Measurements from ENCODE around the gene STK39.

The STK39 gene

DNA sequence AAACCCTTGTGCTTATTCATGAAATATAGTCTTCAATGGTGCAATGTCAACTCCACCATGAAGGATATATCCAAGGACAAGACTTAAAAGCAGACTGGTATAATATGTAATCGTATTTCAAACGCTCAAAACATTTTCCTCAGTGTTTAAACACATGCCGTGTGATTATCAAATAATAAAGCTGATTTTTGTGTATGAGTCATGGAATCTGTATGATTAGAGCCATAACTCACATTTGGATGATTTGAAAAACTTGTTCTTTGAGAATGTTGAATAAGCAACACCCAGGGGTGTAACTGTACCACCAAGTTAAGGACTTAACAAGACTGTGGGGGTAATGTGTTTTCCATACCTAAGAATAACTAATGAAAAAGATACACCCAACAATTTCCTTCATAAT lies 215.3 kb downstream of the STK39 start:
- H3K27me3 ChIP-seq (ENCODE audit: control insufficient read depth, insufficient read depth, low read length): no peaks in the 10 kb centered on the region
- DNase-seq (ENCODE audit: low read depth, low spot score): no peak
- H3K36me3 ChIP-seq (ENCODE audit: control insufficient read depth, insufficient read depth, low read length): no peaks in the 10 kb centered on the region
- no CpG with 5 or more reads among the region's 3 CpGs for WGBS (ENCODE audit: insufficient coverage, insufficient read length)
- H3K9me3 ChIP-seq (ENCODE audit: control insufficient read depth, insufficient read depth, low read length): no peaks in the 10 kb centered on the region
- H3K27ac ChIP-seq (ENCODE audit: low read length): no peak overlapping the region
- no peak overlapping the region for H3K4me3 ChIP-seq (ENCODE audit: low read length)
- H3K4me1 ChIP-seq (ENCODE audit: control insufficient read depth, insufficient read depth, low read length): no peaks in the 10 kb centered on the region

DNA sequence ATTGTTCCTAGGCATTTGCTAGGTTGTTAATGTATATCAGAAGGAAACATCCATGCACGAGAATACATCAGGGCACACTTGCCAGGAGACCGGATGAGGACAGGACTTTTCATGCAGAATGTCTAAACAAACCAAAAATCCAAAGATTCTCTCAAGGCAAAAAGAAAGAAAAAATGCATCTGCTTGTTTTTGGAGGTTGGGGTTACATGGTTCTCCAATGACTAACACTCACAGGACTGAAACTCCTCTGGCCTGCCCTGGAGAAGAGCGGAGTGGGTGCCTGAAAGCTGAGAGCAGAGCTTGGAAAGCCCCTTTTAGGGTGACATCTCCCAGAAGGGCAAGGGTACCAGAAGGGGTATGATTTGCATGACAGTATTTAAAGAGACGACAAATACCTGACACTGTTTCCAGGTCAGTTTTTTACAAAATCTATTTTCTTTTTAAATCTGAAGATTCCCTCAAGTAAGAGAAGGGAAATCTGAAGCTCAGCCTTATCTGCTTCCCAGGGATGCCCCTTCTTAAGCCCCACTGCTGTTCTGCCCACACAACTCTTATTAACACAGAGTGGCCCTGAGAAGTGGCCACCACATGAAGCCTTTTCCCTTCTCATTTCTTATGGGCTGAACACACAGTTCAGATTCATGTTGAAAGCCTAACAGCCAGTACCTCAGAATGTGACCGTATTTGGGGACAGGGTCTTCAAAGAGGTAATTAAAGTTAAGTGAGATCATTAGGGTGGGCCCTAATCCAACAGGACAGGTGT lies 216.4 kb downstream of the STK39 start:
- DNase-seq (ENCODE audit: low read depth, low spot score): no peak
- Histone ChIP-seq H3K36me3 (ENCODE audit: control insufficient read depth, insufficient read depth, low read length) (no peaks in the 10 kb centered on the region), H3K27ac (ENCODE audit: low read length) (no peak overlapping the region), H3K27me3 (ENCODE audit: control insufficient read depth, insufficient read depth, low read length) (no peaks in the 10 kb centered on the region), H3K4me3 (ENCODE audit: low read length) (no peak overlapping the region), H3K9me3 (ENCODE audit: control insufficient read depth, insufficient read depth, low read length) (no peaks in the 10 kb centered on the region), H3K4me1 (ENCODE audit: control insufficient read depth, insufficient read depth, low read length) (no peaks in the 10 kb centered on the region)
- no CpG with 5 or more reads among the region's 5 CpGs for WGBS (ENCODE audit: insufficient coverage, insufficient read length)

DNA sequence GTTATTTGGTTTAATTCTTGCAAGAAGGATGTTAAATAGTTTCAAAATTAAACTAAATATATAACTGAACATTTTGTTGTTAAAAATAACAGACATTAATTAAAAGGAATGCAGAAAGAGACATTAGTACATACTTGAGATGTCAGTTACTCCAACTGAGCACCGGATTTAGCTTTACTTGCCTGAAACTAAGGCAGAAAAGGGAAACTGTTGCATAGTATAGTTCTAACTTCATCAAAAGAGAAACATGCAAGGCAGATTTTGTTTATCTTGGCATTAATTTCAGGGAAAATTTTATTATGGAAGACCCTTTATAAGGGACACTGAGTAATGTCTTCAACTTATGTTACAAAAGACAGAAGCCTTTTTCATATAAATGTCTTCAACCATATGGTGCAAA lies 218.3 kb downstream of the STK39 start:
- Histone ChIP-seq H3K4me1 (ENCODE audit: control insufficient read depth, insufficient read depth, low read length) (no peaks in the 10 kb centered on the region), H3K27me3 (ENCODE audit: control insufficient read depth, insufficient read depth, low read length) (no peaks in the 10 kb centered on the region), H3K36me3 (ENCODE audit: control insufficient read depth, insufficient read depth, low read length) (no peaks in the 10 kb centered on the region), H3K4me3 (ENCODE audit: low read length) (no peak overlapping the region), H3K27ac (ENCODE audit: low read length) (no peak overlapping the region), H3K9me3 (ENCODE audit: control insufficient read depth, insufficient read depth, low read length) (no peaks in the 10 kb centered on the region)
- no peak for DNase-seq (ENCODE audit: low read depth, low spot score)
- no CpG with 5 or more reads among the region's 1 CpG for WGBS (ENCODE audit: insufficient coverage, insufficient read length)

DNA sequence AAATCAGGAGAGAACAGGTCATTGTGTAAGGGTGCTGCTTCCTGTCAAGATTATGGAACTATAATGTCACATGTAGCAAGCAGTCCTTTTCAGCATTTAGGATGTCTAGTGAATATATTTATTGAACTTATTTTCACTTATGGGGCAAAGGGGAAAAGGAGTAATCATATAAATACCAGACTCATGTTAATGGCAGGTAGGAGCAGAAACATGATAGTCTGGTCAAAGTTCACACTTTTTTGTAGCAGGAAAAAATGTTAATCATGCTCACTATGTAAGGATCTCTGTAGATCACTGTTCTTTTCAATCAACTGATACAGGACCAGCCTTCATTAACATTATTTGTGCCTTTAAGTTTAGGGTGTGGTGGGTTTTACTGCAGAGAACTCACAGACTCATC lies 219.0 kb downstream of the STK39 start:
- H3K4me1 ChIP-seq (ENCODE audit: control insufficient read depth, insufficient read depth, low read length): no peaks in the 10 kb centered on the region
- H3K9me3 ChIP-seq (ENCODE audit: control insufficient read depth, insufficient read depth, low read length): no peaks in the 10 kb centered on the region
- no peak overlapping the region for H3K4me3 ChIP-seq (ENCODE audit: low read length)
- no peak for DNase-seq (ENCODE audit: low read depth, low spot score)
- H3K27me3 ChIP-seq (ENCODE audit: control insufficient read depth, insufficient read depth, low read length): no peaks in the 10 kb centered on the region
- no peak overlapping the region for H3K27ac ChIP-seq (ENCODE audit: low read length)
- no peaks in the 10 kb centered on the region for H3K36me3 ChIP-seq (ENCODE audit: control insufficient read depth, insufficient read depth, low read length)

DNA sequence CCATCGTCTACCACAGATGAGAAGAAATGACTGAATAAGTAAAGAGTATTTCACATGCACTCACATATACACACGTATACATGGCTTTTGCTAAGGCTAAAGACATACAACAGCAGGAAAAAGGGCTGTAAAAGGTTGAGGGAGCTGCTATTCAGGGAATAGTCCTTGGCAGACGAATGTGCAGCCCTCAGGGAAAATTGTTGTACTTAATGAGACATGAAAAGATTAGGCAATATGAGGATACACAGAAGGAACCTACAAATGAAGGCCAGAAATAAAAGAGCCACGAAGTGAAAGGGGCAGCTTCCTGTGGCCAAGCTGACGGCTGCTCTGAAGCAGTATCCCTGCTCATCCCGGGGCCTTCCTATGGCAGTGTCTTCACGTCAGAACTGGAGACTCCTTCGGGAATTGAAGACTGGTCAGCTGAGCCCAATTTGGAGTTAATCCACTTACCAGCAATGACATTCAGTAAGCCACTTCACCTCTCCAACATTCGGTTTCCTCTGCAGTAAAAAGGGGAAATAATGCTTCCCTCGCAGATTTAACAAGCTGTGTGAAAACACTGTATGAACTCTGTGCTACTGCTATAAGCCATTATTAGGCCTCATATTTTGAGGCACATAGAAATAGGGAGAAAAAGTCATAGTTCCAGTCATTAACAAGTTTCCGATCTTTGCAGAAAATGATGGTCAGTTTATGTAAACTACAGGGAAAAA lies 221.8 kb downstream of the STK39 start:
- no peak overlapping the region for H3K4me3 ChIP-seq (ENCODE audit: low read length)
- H3K36me3 ChIP-seq (ENCODE audit: control insufficient read depth, insufficient read depth, low read length): no peaks in the 10 kb centered on the region
- no peak overlapping the region for H3K27ac ChIP-seq (ENCODE audit: low read length)
- no peaks in the 10 kb centered on the region for H3K9me3 ChIP-seq (ENCODE audit: control insufficient read depth, insufficient read depth, low read length)
- DNase-seq (ENCODE audit: low read depth, low spot score): no peak
- no CpG with 5 or more reads among the region's 11 CpGs for WGBS (ENCODE audit: insufficient coverage, insufficient read length)
- H3K4me1 ChIP-seq (ENCODE audit: control insufficient read depth, insufficient read depth, low read length): no peaks in the 10 kb centered on the region
- H3K27me3 ChIP-seq (ENCODE audit: control insufficient read depth, insufficient read depth, low read length): no peaks in the 10 kb centered on the region

DNA sequence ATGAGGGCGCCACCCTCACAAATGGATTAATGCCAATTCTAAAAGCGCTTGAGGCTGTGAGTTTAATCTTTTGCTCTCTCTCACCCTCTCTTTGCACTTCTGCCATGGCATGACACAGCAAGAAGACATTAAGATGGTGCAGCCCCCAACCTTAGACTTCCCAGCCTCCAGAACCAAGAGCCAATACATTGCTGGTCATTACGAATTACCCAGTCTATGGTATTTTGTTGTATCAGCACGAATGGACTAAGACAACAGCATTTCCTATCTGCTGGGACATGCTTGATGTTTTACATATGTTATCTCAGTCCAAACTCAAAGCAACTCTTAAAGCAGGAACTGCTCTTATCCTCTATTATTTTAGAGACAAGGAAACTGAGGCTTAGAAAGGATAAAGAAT lies 222.9 kb downstream of the STK39 start:
- no peak overlapping the region for H3K4me3 ChIP-seq (ENCODE audit: low read length)
- no peaks in the 10 kb centered on the region for H3K36me3 ChIP-seq (ENCODE audit: control insufficient read depth, insufficient read depth, low read length)
- no peaks in the 10 kb centered on the region for H3K27me3 ChIP-seq (ENCODE audit: control insufficient read depth, insufficient read depth, low read length)
- H3K9me3 ChIP-seq (ENCODE audit: control insufficient read depth, insufficient read depth, low read length): no peaks in the 10 kb centered on the region
- H3K27ac ChIP-seq (ENCODE audit: low read length): no peak overlapping the region
- DNase-seq (ENCODE audit: low read depth, low spot score): no peak
- H3K4me1 ChIP-seq (ENCODE audit: control insufficient read depth, insufficient read depth, low read length): no peaks in the 10 kb centered on the region
- no CpG with 5 or more reads among the region's 4 CpGs for WGBS (ENCODE audit: insufficient coverage, insufficient read length)

DNA sequence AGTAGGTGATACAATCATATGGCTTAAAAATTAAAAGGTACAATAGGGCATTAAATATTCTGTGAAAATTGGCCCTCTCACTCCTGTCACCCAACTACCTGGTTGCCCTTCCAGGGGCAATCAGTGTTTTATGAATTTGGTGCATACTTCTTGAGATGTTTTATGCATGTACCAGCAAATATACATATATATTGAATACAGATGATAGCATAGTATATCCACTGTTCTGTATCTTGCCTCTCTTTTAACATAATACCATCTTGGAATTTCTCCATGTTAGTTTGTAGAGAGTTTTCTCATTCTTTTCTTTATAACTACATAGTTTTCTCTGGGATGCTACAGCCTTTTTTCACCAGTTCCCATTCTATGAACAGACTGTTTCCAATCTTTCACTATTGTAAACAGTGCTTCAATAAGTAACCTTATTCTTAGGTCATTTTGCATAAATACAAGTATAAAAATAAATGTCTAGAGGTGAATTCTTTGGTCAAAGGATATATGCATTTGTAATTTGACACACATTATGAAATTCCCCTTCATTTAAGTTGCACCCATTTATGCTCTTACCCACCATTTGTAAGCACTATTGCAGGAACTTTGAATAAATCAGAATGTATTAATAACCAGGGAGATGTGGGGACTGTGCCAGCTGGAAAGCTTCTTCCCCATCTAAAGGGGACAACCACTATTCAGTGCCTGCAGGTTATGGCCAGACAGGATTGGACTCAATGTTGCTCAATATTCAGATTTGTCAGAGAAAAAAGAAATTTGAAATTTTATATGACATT lies 225.4 kb downstream of the STK39 start:
- DNase-seq (ENCODE audit: low read depth, low spot score): no peak
- Histone ChIP-seq H3K36me3 (ENCODE audit: control insufficient read depth, insufficient read depth, low read length) (no peaks in the 10 kb centered on the region), H3K9me3 (ENCODE audit: control insufficient read depth, insufficient read depth, low read length) (no peaks in the 10 kb centered on the region), H3K4me1 (ENCODE audit: control insufficient read depth, insufficient read depth, low read length) (no peaks in the 10 kb centered on the region), H3K27me3 (ENCODE audit: control insufficient read depth, insufficient read depth, low read length) (no peaks in the 10 kb centered on the region), H3K27ac (ENCODE audit: low read length) (no peak overlapping the region), H3K4me3 (ENCODE audit: low read length) (no peak overlapping the region)

DNA sequence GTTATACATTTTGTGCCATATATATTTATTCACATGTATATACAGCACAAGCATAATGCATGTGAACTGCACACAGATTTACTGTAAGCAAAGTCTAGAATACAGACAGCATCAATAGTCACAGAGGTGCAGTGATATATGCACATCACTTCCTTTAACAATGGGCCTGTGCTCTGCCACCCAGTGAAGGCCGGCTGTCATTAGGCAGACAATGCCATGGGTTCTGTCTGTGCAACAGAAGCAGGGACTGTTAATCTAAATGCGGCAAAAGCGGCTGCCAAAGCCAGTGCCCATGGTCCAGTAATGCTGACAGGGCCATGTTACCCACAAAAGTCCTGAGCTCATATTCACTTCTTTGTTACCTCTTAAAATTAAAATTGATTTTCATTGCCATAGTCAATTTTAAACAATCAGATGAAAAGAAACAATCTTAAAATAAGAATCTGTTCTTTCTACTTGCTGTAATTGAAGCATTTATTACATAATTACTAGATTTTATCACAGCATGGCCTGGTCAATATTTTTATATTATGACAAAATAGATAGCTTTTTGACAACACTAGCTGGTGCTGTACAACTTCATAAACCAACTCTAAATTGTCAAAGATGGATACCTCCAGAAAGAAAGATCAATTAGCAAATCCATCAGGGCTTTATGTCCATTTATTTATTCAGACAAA lies 232.0 kb downstream of the STK39 start:
- no peaks in the 10 kb centered on the region for H3K4me1 ChIP-seq (ENCODE audit: control insufficient read depth, insufficient read depth, low read length)
- DNase-seq (ENCODE audit: low read depth, low spot score): no peak
- no peaks in the 10 kb centered on the region for H3K27me3 ChIP-seq (ENCODE audit: control insufficient read depth, insufficient read depth, low read length)
- H3K27ac ChIP-seq (ENCODE audit: low read length): no peak overlapping the region
- no peaks in the 10 kb centered on the region for H3K9me3 ChIP-seq (ENCODE audit: control insufficient read depth, insufficient read depth, low read length)
- H3K36me3 ChIP-seq (ENCODE audit: control insufficient read depth, insufficient read depth, low read length): no peaks in the 10 kb centered on the region
- no CpG with 5 or more reads among the region's 3 CpGs for WGBS (ENCODE audit: insufficient coverage, insufficient read length)
- no peak overlapping the region for H3K4me3 ChIP-seq (ENCODE audit: low read length)

DNA sequence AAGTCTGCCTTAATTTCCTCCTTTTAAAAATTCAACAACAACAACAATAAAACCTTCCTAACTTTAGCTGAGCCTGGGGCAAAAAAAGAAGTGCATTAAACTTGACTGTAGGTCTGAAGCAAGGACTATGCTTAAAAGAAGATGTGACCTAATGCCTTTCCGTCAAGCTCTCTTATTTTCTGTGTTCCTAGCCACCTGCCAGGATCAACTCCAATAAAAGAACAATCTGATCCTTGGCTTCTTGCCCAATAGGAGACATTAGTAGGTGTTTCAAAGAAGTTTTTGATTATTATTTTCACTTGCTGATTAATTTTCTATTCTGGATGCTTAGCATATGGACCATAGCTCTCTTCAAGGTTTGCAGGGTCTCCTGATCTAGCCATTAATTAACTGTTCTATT lies 237.5 kb downstream of the STK39 start:
- Histone ChIP-seq H3K4me3 (ENCODE audit: low read length) (no peak overlapping the region), H3K36me3 (ENCODE audit: control insufficient read depth, insufficient read depth, low read length) (no peaks in the 10 kb centered on the region), H3K9me3 (ENCODE audit: control insufficient read depth, insufficient read depth, low read length) (no peaks in the 10 kb centered on the region), H3K4me1 (ENCODE audit: control insufficient read depth, insufficient read depth, low read length) (no peaks in the 10 kb centered on the region), H3K27me3 (ENCODE audit: control insufficient read depth, insufficient read depth, low read length) (no peaks in the 10 kb centered on the region), H3K27ac (ENCODE audit: low read length) (no peak overlapping the region)
- no CpG with 5 or more reads among the region's 1 CpG for WGBS (ENCODE audit: insufficient coverage, insufficient read length)
- no peak for DNase-seq (ENCODE audit: low read depth, low spot score)

DNA sequence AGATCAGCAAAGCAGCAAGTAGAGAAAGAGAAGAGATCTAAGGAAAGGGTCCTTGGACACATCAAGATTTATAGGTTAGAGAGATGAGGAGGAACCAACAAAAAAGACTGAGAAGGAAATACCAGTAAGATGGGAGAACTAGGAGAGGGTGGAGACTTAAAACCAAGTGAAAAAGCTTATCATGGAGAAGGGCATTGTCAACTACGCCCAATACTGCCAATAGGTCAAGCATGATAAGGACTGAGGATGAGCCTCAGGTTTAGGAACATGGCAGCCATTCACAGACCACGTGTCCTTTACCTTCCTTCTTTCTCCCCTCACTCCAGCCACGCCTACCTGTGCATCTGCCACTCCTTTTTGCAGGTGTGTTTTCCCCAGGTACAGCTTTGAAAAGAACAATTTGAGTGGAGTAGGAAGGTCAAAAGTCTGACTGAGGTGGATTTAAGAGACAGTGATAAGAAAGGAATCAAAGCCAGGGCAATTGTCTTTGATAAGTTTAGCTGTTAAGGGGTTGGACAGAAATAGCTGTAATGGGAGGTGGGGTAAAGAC lies 238.7 kb downstream of the STK39 start:
- no peaks in the 10 kb centered on the region for H3K4me1 ChIP-seq (ENCODE audit: control insufficient read depth, insufficient read depth, low read length)
- no peak for DNase-seq (ENCODE audit: low read depth, low spot score)
- H3K9me3 ChIP-seq (ENCODE audit: control insufficient read depth, insufficient read depth, low read length): no peaks in the 10 kb centered on the region
- no peak overlapping the region for H3K4me3 ChIP-seq (ENCODE audit: low read length)
- H3K27ac ChIP-seq (ENCODE audit: low read length): no peak overlapping the region
- no peaks in the 10 kb centered on the region for H3K27me3 ChIP-seq (ENCODE audit: control insufficient read depth, insufficient read depth, low read length)
- no peaks in the 10 kb centered on the region for H3K36me3 ChIP-seq (ENCODE audit: control insufficient read depth, insufficient read depth, low read length)
- no CpG with 5 or more reads among the region's 3 CpGs for WGBS (ENCODE audit: insufficient coverage, insufficient read length)
